Mesenchymal stem cell (in vitro differentiated cells and primary cell): ENCODE results near the gene TTLL8.
"Not testable (repeated sequence)": the region's sequence is repeated elsewhere in the genome, so short reads cannot be mapped to it uniquely, and the experiment has no call there.

Experiments
- DNase-seq: peaks from one replicate; pipeline ENCODE4 v3.0.0-alpha.2; 2013
- H2AFZ ChIP-seq: one replicate; pipeline ENCODE4 v1.6.1; 2013; ENCODE audit warnings: low read depth, mild to moderate bottlenecking, control low read depth, inconsistent platforms, low read length, moderate library complexity
- H2AK5ac ChIP-seq: 2 replicates; pipeline ENCODE4 v1.6.1; 2013; ENCODE audit warnings: low read length, moderate library complexity, mild to moderate bottlenecking, inconsistent platforms; ENCODE audit not compliant: severe bottlenecking
- H2BK120ac ChIP-seq: one replicate; pipeline ENCODE4 v1.6.1; 2013; ENCODE audit warnings: low read depth, mild to moderate bottlenecking, inconsistent platforms, low read length, moderate library complexity
- H2BK12ac ChIP-seq, 2 experiments: one replicate each; pipeline ENCODE4 v1.6.1; 2013; ENCODE audit warnings: inconsistent platforms in 2 of 2, low read length in 2 of 2, mild to moderate bottlenecking in 2 of 2, moderate library complexity in 2 of 2, control low read depth in 1 of 2
- H2BK15ac ChIP-seq: one replicate; pipeline ENCODE4 v1.6.1; 2013; ENCODE audit warnings: mild to moderate bottlenecking, low read depth, inconsistent platforms; ENCODE audit not compliant: poor library complexity, severe bottlenecking
- H2BK5ac ChIP-seq: 2 replicates; pipeline ENCODE4 v1.6.1; 2013; ENCODE audit warnings: low read depth, mild to moderate bottlenecking, low read length, control low read depth, inconsistent platforms; ENCODE audit not compliant: poor library complexity, severe bottlenecking
- H3K14ac ChIP-seq, 2 experiments: one replicate each; pipeline ENCODE4 v1.6.1; 2013; ENCODE audit warnings: inconsistent platforms in 2 of 2, low read length in 2 of 2, control low read depth in 1 of 2, mild to moderate bottlenecking in 1 of 2, moderate library complexity in 1 of 2
- H3K18ac ChIP-seq, 2 experiments: one replicate each; pipeline ENCODE4 v1.6.1; 2013; ENCODE audit warnings: inconsistent platforms in 2 of 2, low read length in 2 of 2, control low read depth in 1 of 2, low read depth in 1 of 2, mild to moderate bottlenecking in 1 of 2
- H3K23ac ChIP-seq, 2 experiments: one replicate each; pipeline ENCODE4 v1.6.1; 2013; ENCODE audit warnings: inconsistent platforms in 2 of 2, low read length in 2 of 2, mild to moderate bottlenecking in 2 of 2, moderate library complexity in 2 of 2, control low read depth in 1 of 2
- H3K27ac ChIP-seq: 2 replicates; pipeline ENCODE4 v1.5.1; 2013; ENCODE audit warnings: mild to moderate bottlenecking, moderate library complexity, low read length, control low read depth, inconsistent platforms; ENCODE audit not compliant: poor library complexity, severe bottlenecking
- H3K27me3 ChIP-seq, 2 experiments: 2 replicates each; pipeline versions ENCODE4 v1.6.1 to v1.7.0; 2013; ENCODE audit warnings: low read length in 2 of 2, mild to moderate bottlenecking in 2 of 2, moderate library complexity in 2 of 2, control low read depth in 1 of 2, inconsistent platforms in 1 of 2; ENCODE audit not compliant: control insufficient read depth in 1 of 2, insufficient read depth in 1 of 2
- H3K36me3 ChIP-seq, 2 experiments: 2 replicates each; pipeline versions ENCODE4 v1.6.1 to v1.7.0; 2013; ENCODE audit warnings: low read length in 2 of 2, control low read depth in 1 of 2, inconsistent platforms in 1 of 2, low read depth in 1 of 2, mild to moderate bottlenecking in 1 of 2; ENCODE audit not compliant: insufficient read depth in 2 of 2, control insufficient read depth in 1 of 2
- H3K4ac ChIP-seq, 2 experiments: one replicate each; pipeline ENCODE4 v1.6.1; 2013; ENCODE audit warnings: inconsistent platforms in 2 of 2, low read length in 2 of 2, mild to moderate bottlenecking in 2 of 2, moderate library complexity in 2 of 2, control low read depth in 1 of 2, low read depth in 1 of 2
- H3K4me1 ChIP-seq: 2 replicates; pipeline ENCODE4 v1.6.1; 2013; ENCODE audit warnings: low read depth, low read length, control low read depth; ENCODE audit not compliant: control insufficient read depth, insufficient read depth
- H3K4me2 ChIP-seq: 2 replicates; pipeline ENCODE4 v1.6.1; 2013; ENCODE audit warnings: low read length, mild to moderate bottlenecking, inconsistent platforms; ENCODE audit not compliant: poor library complexity, severe bottlenecking
- H3K4me3 ChIP-seq, 2 experiments: 2 replicates each; pipeline versions ENCODE4 v1.5.1 to v1.7.0; 2013; ENCODE audit warnings: low read length in 2 of 2, mild to moderate bottlenecking in 2 of 2, control low read depth in 1 of 2, low read depth in 1 of 2; ENCODE audit not compliant: insufficient read depth in 1 of 2
- H3K79me1 ChIP-seq: replicated peaks from 2 replicates; pipeline ENCODE4 v1.6.1; 2013; ENCODE audit warnings: mild to moderate bottlenecking, control low read depth, low read length, inconsistent platforms; ENCODE audit not compliant: poor library complexity, severe bottlenecking
- H3K9ac ChIP-seq: 2 replicates; pipeline ENCODE4 v1.7.0; 2013; ENCODE audit warnings: mild to moderate bottlenecking, low read length, moderate library complexity
- H3K9me3 ChIP-seq: 2 replicates; pipeline ENCODE4 v1.7.0; 2013; ENCODE audit warnings: mild to moderate bottlenecking, low read length; ENCODE audit not compliant: control insufficient read depth
- H4K8ac ChIP-seq: one replicate; pipeline ENCODE4 v1.6.1; 2013; ENCODE audit warnings: inconsistent platforms, mild to moderate bottlenecking, low read length, moderate library complexity
- H4K91ac ChIP-seq: one replicate; pipeline ENCODE4 v1.6.1; 2013; ENCODE audit warnings: mild to moderate bottlenecking, low read length, inconsistent platforms
- WGBS: methylation state at CpG from one replicate; pipeline ENCODE4 v1.1.7; 2013; ENCODE audit warnings: mixed read lengths; 5-methylcytosine and 5-hydroxymethylcytosine counted together

The TTLL8 gene

GRCh38 chr22:49986325-49986724, 71.8 kb downstream of the TTLL8 start:
- H3K4me2 ChIP-seq: no peak overlapping the region
- H3K4me3 ChIP-seq: no peak overlapping the region
- no peak overlapping the region for H4K91ac ChIP-seq
- H2BK15ac ChIP-seq: no peak overlapping the region
- peaks cover 0 to 4% of the 10 kb centered on the region in 2 experiments for H3K36me3 ChIP-seq
- no peak overlapping the region for H2AK5ac ChIP-seq
- H3K9me3 ChIP-seq: peaks cover 39% of the 10 kb centered on the region
- H3K4me1 ChIP-seq: peaks cover 5% of the 10 kb centered on the region
- H3K23ac ChIP-seq: no peak overlapping the region
- H2AFZ ChIP-seq: no peak overlapping the region
- DNase-seq: no peak
- H3K79me1 ChIP-seq: no peaks in the 10 kb centered on the region
- no peak overlapping the region for H3K4ac ChIP-seq
- H3K14ac ChIP-seq: no peak overlapping the region
- no peak overlapping the region for H3K18ac ChIP-seq
- peaks cover 14 to 28% of the 10 kb centered on the region in 2 experiments for H3K27me3 ChIP-seq
- no peak overlapping the region for H2BK120ac ChIP-seq
- H4K8ac ChIP-seq: no peak overlapping the region
- H2BK5ac ChIP-seq: no peak overlapping the region
- WGBS: 90% methylated on average over 2 of the region's 2 CpGs
- H3K27ac ChIP-seq: no peak overlapping the region
- H3K9ac ChIP-seq: no peak overlapping the region
- no peak overlapping the region for H2BK12ac ChIP-seq

DNA sequence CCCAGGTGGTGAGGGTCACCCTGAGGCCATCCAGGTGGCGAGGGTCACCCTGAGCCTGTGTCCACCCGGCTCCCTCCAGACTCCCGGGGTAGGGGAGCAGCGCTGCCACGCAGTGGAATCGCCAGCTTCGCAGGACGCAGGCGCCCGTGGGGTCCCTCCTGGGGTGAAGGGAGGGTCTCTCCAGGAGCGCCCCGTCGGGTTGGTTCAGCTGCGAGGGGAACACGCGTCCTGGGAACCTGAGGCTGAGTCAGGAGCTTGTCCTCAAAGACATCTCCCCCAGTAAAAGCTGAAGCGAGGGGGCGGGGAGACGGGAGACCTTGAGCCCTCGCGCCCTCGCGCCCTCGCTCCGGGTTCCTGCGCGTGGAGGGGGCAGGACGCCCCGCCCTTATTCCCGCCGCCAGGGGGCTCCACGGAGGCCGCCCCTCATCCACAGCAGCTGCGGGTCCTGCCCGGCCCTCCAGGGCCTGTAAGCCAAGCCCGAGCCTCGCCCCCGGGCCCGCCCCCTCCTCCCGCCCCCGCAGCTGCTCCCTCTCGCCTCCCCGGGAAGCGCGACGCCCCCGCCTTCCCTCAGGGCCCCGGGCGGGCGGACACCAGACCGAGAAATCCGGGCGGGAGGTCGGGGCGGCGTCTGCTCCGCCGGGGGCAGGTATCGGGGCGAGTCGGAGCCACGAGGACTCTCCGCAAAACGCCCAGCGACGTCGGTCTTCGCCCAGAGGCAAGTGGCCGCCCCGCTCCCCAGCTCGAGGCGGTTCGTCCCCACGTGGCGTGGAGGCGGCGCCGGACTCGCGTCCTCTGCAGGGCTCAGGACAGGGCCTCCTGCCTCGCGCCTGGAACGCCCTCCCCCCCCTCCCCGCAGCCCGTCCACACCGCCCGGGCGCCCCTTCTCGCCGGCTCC, 74.7 kb downstream of the TTLL8 start:
- Histone ChIP-seq H3K36me3 (peaks cover 0 to 4% of the 10 kb centered on the region in 2 experiments), H3K27ac (no peak overlapping the region), H4K91ac (no peak overlapping the region), H3K4me2 (no peak overlapping the region), H3K9me3 (peaks cover 35% of the 10 kb centered on the region), H2AFZ (peak overlapping the region; percentile 63), H3K4ac (no peak overlapping the region), H3K4me1 (peaks cover 5% of the 10 kb centered on the region), H2BK120ac (no peak overlapping the region), H2BK12ac (no peak overlapping the region), H2BK5ac (no peak overlapping the region), H3K27me3 (peaks cover 14 to 28% of the 10 kb centered on the region in 2 experiments), H2BK15ac (no peak overlapping the region), H3K4me3 (peak overlapping the region in 1 of 2 experiments; percentile 26), H3K9ac (no peak overlapping the region), H3K18ac (peak overlapping the region in 1 of 2 experiments; percentile 52), H3K79me1 (no peaks in the 10 kb centered on the region), H4K8ac (no peak overlapping the region), H2AK5ac (no peak overlapping the region), H3K14ac (peak overlapping the region in 1 of 2 experiments; percentile 48), H3K23ac (no peak overlapping the region)
- DNase-seq: no peak
- 20% methylated on average over 77 of the region's 90 CpGs for WGBS

GRCh38 chr22:49981799-49982198, 76.3 kb downstream of the TTLL8 start:
- H3K9ac ChIP-seq, H2BK15ac ChIP-seq, H2AK5ac ChIP-seq, H3K4me1 ChIP-seq, H3K23ac ChIP-seq, H3K79me1 ChIP-seq, H3K14ac ChIP-seq, DNase-seq, H4K8ac ChIP-seq, H3K4ac ChIP-seq, H3K4me3 ChIP-seq, H2AFZ ChIP-seq, H2BK5ac ChIP-seq, H2BK120ac ChIP-seq, H3K4me2 ChIP-seq, H4K91ac ChIP-seq, H3K27ac ChIP-seq, H3K36me3 ChIP-seq, H3K18ac ChIP-seq, H2BK12ac ChIP-seq: not testable (repeated sequence)
- WGBS: 96% methylated on average over 5 of the region's 7 CpGs
- H3K27me3 ChIP-seq: peaks cover 14 to 28% of the 10 kb centered on the region in 2 experiments
- H3K9me3 ChIP-seq: peaks cover 27% of the 10 kb centered on the region

GRCh38 chr22:49979587-49980264, 78.4 kb downstream of the TTLL8 start:
- H3K14ac ChIP-seq: no peak overlapping the region
- H3K36me3 ChIP-seq: peaks cover 0 to 4% of the 10 kb centered on the region in 2 experiments
- H3K4me2 ChIP-seq: no peak overlapping the region
- H2BK15ac ChIP-seq: no peak overlapping the region
- H3K4me3 ChIP-seq: no peak overlapping the region
- H3K23ac ChIP-seq: no peak overlapping the region
- no peak overlapping the region for H3K27ac ChIP-seq
- 56% methylated on average over 6 of the region's 7 CpGs for WGBS
- peaks cover 11% of the 10 kb centered on the region for H3K4me1 ChIP-seq
- H2AFZ ChIP-seq: no peak overlapping the region
- peak; percentile 58 for DNase-seq
- no peak overlapping the region for H3K4ac ChIP-seq
- H4K8ac ChIP-seq: no peak overlapping the region
- H3K79me1 ChIP-seq: no peaks in the 10 kb centered on the region
- H3K27me3 ChIP-seq: peaks cover 14 to 18% of the 10 kb centered on the region in 2 experiments
- H3K9ac ChIP-seq: no peak overlapping the region
- no peak overlapping the region for H3K18ac ChIP-seq
- no peak overlapping the region for H4K91ac ChIP-seq
- H2BK12ac ChIP-seq: no peak overlapping the region
- no peak overlapping the region for H2BK5ac ChIP-seq
- H2AK5ac ChIP-seq: no peak overlapping the region
- no peak overlapping the region for H2BK120ac ChIP-seq
- H3K9me3 ChIP-seq: peaks cover 8% of the 10 kb centered on the region
